ENCODE data around the gene MYH7.

DNA sequence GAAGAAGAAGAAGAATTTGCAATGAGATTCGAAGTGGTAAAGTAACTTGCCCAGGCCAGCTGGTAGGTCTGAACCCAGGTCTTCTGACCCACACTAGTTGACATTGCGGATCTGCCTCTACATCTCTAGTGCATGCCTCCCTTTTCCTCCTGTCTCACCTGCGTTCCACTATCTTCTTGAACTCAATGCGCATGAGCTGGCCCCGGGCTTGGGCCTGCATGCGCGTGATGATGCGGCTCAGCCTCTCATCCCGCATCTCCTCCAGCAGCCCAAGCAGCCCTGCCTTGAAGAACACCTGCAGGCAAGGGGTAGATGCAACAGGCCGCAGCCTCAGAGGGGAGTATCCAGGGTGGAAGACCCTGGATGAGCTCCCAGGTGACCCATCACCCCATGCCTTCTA is 39.3 kb downstream of the MYH7 start:
- TF ChIP-seq EZH2 (IDR thresholded peaks at IDR 0.05) (no peak), POLR2AphosphoS5 (IDR thresholded peaks at IDR 0.05; ENCODE audit: borderline replicate concordance, low read depth, low read length) (no peak), FOXP2 (optimal IDR thresholded peaks at IDR 0.05; ENCODE audit: control extremely low read depth, extremely low read length, insufficient read depth) (no peak)

All from SK-N-MC (cell line).